G401 (cell line): ENCODE measurements around the gene PTHLH. TPM values are rescaled to one million over a fixed set of nuclear protein-coding genes. Genes with fewer than 3 reads are reported as not detected.

Experiments
- DNase-seq: peaks from one replicate; pipeline ENCODE4 v3.0.0-alpha.2; 2015; ENCODE audit warnings: low spot score
- in situ Hi-C: cut with HindIII; loops from 2 replicates; pipeline ENCODE4 v1.10.0; 2016; ENCODE audit warnings: low sequenced_read_pairs, mixed read lengths
- total RNA-seq: library from RNA; depleted of rRNA; stranded (reverse); fragments of >200 nt; shearing (Covaris generic); gene quantifications from 2 replicates; pipeline ENCODE4 v1.2.3, GENCODE V29; 2014; rRNA removed

Gene PTHLH
- not detected in 2 replicates for total RNA-seq

DNA sequence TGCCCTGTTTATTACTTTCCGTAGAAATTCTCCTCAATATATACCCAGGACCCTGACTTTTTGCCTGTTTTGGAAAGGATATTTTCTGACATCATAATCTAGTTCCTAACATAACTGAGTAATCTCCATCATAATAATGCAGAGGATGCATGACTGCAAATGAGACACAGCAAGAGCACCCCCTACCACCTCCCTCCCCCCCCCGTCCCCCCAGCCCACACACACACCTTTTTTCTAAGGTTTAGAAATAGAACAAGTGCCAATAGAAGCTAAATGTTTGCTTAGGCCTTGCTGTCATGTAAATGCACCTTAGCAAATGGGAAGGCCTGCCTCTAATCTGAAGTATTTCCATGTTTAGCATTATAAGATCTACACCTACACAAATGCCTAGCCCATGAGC is at the start of gene PTHLH:
Gene PTHLH, minus strand, starts transcription at position 13 of the 400 bp plus-strand sequence. CDS start 3,239 bp downstream, outside the sequence.
- in situ Hi-C loops, result no loop called here
- no peak for DNase-seq

DNA sequence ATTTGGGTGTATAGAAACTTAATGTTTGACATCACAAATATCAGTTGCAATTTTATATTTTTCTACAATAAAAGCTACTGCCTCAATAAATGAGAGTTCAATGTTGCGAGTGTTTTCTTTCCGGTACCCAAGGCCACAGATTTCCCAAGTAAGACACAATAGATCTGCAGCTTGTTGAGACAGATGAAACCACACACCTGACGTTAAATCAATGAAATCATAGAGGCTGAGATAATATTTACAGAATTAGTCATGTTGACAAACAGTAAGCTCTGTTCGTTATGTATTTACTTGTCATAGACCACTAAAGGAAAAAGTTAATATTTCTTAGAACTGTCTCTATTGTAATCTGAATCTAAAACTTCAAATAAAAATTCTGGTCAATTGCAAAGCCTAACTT is 49.2 kb upstream of the PTHLH start:
- in situ Hi-C loops, result no loop called here
- DNase-seq, result no peak

DNA sequence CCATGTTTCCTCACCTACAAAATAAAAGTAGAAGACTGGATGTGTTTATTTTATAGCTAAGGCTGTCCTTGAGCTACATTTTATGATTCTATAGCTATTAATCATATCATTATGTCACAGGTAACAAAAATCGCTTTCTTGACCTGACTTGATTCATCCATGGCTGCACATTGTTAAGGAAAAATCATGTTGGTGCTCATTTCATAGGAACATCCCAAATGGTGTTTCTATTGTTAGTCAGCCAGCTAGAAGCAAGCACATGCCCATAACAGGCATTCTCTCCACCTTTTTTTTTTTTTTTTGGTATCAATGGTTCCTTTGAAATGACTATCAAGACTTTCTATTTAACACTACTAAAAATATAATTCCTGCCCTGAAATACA is 45.3 kb upstream of the PTHLH start:
- DNase-seq, result no peak
- in situ Hi-C loops, result no loop called here

DNA sequence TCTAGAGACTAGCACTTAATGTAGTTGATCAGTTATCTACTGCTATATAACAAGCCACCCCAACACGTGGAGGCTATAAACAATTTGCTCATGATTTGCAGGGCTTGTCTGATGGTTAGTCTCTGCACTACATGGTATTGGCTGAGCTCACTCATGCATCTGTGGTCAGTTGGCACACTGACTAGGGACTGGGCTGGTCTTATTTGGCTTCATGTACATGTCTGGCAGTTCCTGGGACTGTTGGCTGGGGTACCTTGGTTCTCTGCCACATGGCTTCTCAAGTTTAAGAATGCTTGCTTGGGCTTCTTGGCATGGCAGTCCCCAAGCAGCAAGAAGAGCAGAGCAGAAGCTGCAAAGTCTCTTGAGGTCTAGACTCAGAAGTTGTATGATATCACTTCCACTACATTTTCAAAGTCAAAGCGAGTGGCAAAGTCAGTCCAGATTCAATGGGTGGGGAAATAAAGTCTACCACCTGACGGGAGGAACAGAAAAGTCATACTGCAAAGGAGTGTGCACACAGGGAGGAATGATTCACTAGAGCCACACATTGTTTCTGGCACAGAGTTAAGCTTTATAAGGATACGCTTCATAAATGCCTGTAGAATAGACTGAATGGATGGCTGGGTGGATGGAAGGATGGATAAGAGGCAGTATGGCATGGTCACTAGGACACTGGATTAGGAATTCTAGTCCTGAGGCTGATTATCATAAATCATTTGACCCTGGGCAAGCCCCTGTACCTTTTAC is 44.8 kb upstream of the PTHLH start:
- no peak for DNase-seq
- in situ Hi-C loops, result no loop called here

DNA sequence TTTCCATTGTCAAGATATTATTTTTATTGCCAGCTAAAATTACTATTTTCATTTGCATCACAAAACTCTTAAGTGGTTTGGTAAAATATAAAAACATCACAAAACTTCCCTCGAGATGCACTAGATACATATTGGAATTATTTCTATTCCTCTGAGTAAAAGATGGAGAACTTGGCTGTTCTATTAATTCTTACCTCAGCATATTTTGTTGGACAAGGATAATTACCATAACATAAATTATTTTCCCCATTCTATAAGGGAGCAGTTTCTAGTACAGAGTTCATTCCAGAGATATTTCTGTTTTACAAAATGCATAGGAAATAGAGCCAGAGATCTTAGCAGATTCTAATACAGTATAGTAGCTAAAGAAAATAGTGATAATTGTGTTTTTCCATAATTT is 42.6 kb upstream of the PTHLH start:
- DNase-seq, result no peak
- in situ Hi-C loops, result no loop called here

DNA sequence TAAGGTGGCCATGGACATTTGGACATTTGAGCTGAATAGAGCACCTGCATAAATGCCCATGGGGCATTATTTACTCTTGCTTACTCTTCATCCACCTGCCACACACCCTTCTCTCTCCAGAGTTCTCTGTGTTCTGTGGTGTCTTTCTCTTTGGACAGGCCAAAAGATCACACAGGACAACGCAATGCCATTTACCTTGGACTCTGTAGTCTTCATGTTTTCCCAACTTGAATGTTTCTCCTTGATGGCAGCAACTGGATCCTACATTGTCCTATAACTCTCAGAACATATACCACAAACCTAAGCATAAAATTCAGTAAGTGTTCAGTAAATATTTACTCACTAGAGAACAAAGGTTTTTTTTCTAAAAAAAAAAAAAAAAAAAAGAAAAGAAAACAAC is 41.7 kb upstream of the PTHLH start:
- in situ Hi-C loops, result no loop called here
- no peak for DNase-seq

DNA sequence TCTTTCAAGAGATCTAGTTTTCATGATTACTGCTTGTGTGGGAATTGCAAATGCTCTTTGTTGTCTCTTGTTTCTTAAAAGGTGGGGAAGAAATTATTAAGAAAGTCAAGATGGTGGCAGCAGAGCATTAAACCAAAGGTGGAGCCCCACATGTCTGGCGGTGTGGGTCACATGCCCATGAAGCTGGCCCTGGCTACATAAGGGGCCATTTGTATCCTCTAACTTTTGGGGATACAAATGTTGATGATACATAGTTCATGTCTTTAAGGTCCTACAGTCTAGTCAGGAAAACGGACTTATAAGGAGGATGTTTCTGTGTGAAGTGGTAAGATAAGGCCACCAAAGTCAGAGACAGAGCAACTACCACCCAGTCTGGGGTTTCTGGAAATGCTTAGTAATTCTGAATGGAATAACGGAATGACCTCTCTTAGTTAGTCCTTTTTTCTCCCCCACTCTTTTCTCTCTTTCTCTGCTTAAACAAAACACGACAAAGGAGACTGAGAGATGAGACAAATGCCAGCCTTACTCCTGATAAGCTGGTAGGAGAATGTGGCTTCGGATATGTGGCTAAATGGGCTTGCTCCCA is 39.9 kb upstream of the PTHLH start:
- DNase-seq, result no peak
- in situ Hi-C loops, result no loop called here

DNA sequence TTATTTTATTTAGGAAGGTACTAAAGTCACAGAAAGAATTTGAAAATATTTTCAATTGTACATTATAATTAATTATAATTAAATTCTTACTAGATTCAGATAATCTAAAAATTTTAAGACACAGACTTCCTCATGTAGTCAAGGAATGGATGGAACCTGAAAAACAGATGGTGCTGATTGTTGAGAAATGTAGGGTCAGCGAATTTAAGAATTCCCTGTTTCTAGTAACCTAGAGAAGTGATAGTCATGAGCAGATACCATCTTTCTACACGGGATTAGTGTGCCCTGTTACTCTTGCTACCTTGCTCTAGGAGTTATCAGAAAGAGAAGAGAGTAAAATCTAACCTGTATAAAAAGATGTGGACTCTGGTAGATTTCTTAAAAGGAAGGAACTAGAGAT is 37.5 kb upstream of the PTHLH start:
- no peak for DNase-seq
- in situ Hi-C loops, result no loop called here

DNA sequence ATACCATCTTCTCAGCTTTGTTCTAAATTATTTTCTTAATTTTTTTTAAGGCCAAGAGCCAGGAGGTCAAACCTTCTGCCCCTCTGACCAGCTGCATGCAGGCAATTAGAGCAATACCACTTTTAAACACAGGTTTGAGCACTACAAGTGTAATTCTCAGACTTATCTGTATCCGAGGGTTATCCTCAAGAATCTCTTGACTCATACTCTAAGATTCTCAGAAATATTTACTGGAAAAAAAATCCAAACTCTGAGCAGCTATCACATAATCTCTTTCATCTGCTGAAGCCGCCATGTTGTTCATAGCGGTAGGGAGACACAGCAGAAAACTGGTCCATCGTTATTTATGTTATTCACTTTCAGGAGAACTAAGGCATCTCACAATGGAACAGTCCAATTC is 27.4 kb upstream of the PTHLH start:
- DNase-seq, result no peak
- in situ Hi-C loops, result no loop called here

DNA sequence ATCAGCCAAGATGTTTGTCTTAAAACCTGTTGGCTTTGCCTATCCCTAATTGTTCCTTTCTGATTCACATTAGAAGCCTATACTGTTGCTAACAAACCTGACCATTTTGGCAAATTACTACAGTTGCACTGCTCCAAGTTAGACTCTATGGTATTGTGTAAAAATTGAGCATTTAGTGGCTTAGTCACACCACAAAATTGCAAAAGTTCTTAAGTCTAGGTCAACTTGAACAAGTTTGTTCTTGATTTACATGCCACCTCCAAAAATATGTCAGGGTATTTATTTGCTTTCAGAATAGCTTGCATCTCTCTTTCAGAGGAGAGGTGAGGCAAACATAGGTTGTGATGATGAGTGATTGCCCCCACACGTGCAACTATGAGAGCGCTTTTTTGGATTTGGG is 27.0 kb upstream of the PTHLH start:
- no peak for DNase-seq
- in situ Hi-C loops, result no loop called here

DNA sequence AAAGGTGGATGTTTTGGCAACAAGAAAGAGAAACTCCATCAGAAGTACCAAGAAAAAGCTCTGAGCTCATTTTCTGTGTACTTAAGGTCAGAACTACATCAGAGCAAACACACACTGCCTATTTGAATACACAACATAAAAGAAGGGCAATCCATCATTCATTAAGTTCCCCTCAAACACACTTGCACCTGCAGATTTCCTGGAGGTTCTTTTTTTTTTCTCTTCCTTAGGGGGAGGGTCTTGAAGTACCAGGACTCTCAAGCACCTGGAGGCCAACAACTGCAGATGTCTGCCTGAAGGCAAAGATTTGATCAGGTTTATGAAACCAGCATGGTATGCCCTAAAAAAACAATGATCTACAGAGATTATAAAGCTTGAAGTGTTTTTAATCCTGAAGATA is 26.1 kb upstream of the PTHLH start:
- in situ Hi-C loops, result no loop called here
- DNase-seq, result no peak

DNA sequence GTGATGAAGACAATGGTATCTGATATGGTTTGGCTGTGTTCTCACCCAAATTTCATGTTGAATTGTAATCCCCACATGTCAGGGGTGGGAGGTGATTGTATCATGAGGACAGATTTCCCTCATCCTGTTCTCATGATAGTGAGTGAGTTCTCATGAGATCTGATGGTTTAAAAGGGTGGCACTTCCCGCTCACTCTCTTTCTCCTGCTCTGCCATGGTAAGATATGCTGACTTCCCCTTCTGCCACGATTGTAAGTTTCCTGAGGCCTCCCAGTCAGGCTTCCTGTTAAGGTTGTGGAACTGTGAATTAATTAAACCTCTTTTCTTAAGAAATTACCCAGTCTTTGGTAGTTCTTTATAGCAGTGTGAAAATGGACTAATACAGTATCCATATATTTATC is 25.6 kb upstream of the PTHLH start:
- in situ Hi-C loops, result no loop called here
- DNase-seq, result no peak

DNA sequence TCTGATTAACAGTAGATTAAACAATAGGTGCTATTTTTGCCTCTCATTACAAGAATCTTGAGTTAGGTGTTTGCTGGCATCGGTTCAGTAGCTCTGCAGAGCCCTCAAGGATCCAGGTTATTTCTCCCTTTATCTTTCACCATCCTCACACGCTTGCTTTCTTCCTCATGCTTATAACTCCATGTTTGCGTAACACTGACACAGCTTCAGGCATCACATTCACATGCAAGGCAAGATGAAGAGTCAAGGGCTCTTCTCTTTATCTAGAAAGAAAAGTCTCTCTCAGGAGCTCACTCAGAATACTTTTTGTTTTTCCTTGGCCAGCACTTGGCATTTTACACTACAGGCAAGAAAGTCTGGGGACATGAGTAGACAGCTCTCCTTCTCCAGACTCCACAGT is 24.2 kb upstream of the PTHLH start:
- in situ Hi-C loops, result no loop called here
- DNase-seq, result no peak

DNA sequence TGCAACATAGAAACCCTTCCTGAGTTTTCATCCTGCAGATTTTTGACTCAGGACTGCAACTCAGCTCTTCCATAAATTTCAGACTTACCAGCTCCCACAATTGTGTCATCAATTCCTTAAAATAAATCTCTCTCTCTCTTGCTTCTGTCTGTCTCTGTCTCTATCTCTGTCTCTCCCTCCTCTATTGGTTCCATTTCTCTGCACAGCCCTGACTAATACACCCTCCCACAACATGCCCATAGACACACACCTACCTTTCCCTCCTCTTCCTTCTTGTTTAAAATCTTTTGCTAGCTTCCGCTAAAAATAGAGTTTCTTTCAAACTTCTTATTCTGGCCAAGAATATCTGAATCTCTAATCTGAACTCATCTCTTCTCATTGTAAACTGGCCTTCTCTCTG is 22.9 kb upstream of the PTHLH start:
- no peak for DNase-seq
- in situ Hi-C loops, result no loop called here

DNA sequence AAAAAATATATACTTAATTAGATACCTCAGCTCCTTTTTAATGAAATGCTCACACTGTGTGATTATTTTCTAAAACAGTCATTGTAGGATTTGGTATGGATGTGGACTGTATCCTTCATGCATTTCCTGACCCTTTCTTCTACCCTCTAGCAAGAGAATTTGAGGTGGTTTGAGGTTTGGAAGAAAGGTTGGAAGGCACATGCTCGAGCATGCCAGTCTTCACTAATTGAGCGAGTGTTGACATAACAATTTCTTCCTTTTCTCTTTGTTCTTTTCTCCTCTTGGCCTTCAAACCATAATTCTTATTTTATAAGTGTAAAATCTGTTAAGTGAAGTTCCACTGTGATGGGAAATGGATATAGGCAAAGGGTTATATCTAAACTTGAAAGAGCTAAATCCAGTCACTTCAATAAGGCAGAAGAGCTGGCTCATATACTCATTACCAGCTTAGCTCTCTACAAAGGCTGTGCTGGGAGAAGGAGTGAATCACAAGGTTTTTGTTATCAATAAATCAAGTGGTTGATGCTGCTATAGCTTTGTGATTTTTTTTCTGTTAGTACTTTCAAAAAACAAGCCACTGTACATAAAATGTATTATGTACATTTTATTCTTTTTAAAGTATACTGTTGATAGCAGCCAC is 16.2 kb upstream of the PTHLH start:
- in situ Hi-C loops, result no loop called here
- no peak for DNase-seq

DNA sequence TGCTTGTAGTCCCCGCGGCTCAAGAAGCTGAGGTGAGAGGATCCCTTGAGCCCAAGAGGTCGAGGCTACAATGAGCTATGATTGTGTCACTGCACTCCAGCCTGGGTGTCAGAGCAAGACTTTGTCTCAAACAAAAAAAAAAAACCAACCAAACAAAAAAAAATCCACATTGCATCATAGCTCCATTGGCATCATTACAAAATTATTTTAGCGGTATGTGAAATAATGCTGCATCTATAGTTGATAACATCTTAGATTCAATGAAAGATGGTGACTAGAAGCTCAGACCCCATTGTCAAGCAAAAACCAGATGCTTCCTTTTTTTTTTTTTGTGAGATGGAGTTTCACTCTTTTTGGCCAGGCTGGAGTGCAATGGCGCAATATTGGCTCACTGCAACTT is 14.8 kb upstream of the PTHLH start:
- in situ Hi-C loops, result no loop called here
- DNase-seq, result no peak

DNA sequence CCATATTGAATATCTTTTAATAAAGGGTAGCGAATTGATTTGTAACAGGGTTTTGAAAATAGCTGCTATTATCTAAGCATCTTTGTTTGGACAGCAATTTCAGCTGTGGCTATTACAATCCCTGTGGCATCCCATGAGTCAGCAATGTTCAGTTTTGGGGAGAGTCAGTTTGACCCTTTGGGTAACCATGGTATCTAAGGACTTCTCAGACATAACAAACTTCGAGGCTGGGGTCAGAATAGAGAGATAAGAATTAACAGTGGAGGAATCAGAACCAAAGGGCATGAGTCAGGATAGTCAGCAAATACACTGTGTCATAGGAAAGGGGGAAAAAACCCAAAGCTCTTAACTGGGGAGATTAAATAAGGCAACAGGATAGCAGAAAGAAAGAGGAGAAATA is 11.7 kb upstream of the PTHLH start:
- in situ Hi-C loops, result no loop called here
- no peak for DNase-seq

DNA sequence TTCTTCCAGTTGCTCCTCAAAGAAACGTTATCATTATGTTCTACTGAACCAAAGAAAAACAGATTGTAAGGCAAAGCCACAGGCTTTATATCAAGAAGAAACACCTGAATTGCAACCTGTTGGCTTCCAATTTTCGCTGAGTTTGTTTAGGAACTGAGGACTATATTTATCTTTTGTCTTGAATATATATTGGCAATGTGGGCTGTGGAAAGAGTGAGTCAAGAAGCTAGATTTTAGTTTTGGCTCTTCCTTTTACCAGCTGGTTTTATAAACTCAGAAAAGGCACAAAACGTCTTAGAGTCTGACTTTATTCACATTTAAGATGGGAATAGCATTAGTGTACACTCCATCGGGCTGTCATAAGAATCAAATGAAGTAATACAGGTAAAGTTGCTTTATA is 10.4 kb upstream of the PTHLH start:
- no peak for DNase-seq
- in situ Hi-C loops, result no loop called here

DNA sequence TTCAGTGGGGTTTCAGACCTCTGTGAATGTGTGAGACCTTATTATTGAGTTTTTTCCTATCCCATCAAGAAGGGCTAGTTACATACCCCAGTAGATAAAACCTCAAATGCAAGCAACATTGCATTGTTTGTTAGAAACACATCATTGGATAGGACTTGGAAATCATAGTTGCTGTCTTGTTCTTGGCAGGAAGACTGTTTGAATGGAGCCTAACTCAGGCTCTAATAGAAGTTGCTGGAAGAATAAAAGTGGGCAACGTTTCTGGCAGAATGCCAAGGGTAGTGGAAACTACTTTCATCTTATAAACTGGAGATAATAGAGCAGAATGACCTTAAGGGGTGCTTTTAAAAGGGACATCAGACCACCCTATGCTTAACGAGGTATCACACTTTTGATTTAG is 9.9 kb upstream of the PTHLH start:
- DNase-seq, result no peak
- in situ Hi-C loops, result no loop called here

DNA sequence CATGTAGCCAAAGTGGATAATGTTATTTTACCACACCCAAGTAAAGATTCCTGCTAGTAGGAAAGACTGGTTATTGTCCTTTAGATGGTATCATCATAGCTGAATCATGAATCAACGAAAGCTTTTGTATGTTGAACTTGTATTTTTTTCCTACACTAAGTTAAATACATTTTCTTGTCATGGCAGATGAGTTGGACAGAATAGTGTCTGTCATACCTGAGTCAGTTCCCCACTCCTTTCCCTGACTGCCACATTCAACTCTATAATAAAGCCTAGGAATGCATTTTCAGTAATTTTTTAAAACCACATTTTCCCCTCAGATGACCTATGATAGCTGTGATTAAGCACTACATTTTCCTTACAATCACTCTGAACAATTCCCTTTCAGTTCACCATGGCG is 9.3 kb upstream of the PTHLH start:
- no peak for DNase-seq

DNA sequence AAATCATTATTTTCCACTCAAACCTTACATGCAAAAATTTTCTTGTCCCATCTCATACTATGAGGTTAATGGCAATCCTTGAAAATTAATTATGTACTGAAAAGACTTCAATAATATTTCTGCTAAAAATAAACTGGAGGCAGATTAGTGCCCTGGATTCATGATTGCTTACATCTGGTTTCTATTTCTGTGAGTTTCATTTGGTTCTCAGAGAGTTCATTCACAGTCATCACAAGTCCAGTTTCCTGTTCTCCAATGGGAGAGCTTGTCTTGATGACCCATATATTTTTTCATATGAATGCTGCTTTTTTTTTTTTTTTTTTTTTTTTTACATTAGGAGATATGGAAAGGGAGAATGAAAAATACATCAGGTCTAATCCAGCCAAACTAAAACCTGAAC is 6.6 kb upstream of the PTHLH start:
- DNase-seq, result no peak
- in situ Hi-C loops, result no loop called here

More for the DNA sequence above, 9.3 kb upstream of the PTHLH start:
- in situ Hi-C loops, result no loop called here
